Measurements from ENCODE around the gene DACT3.

Gene DACT3

DNA sequence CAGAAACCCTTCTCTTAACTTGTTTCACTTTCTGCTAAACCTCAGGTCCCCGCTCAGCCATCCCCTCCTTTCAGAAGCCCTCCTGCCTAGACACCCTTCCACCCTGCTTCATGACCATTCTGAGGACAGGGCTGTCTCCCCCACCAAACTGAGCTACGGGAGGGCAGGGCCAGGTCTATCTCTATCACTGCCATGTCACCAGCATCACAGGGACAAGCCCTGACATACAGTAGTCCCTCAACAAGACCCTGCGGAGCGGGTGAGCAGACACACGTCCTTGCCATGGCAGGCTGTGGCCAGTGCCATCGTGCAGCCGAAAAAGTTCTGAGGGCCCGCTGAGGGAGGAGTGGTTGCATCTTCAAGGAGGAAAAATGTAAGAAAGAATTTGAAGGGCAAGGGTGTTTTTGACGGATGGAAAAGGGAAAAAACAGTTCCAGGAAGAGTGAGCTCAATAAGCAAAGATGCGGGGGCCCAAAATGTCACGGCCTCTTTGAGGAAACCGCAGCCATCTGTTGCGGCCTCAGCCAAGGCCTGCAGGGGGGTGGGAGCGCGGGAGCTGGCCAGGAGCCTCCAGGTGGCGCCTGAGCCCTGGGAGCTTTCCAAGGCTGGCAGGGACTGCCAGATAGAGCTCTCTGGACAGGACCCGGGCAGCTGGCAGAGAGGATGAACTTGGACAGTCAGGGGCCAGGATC, 44.2 kb downstream of the DACT3 start:
- TF ChIP-seq PAX5 (IDR thresholded peaks at IDR 0.05; ENCODE audit: insufficient read depth, low read length, severe bottlenecking) (no peak), POU2F2 (IDR thresholded peaks at IDR 0.05; ENCODE audit: low read depth, low read length) (peak; percentile 32; the same call in 1 of the 2 replicates)
- DNase-seq (ENCODE audit: insufficient read length, low spot score), result no peak
- peak; percentile 76 for FAIRE-seq

DNA sequence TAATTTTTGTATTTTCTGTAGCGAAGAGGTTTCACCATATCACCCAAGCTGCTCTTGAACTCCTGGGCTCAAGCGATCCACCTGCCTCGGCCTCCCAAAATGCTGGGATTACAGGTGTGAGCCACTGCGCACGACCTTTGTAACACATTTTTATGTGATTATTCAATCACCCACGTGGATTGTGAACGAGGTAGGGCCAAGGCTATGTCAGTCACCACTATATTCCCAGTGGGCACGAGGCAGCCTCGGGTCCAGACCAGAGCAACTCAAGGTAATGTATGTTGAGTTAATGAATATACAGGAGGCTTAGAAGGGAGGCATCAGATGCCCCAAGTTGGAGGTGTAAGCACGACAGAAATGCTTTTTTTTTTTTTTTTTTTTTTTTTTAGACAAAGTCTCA, 45.0 kb downstream of the DACT3 start:
- TF ChIP-seq POU2F2 (IDR thresholded peaks at IDR 0.05; ENCODE audit: low read depth, low read length) (no peak), POLR2AphosphoS5 (IDR thresholded peaks at IDR 0.05; ENCODE audit: low read depth, low read length) (no peak), PAX5 (IDR thresholded peaks at IDR 0.05; ENCODE audit: insufficient read depth, low read length, severe bottlenecking) (no peak), POLR2A (IDR thresholded peaks at IDR 0.05; ENCODE audit: low read depth, low read length) (no peak), SPI1 (IDR thresholded peaks at IDR 0.05; ENCODE audit: low read depth, low read length) (no peak), TAF1 (IDR thresholded peaks at IDR 0.05; ENCODE audit: low read depth, low read length) (no peak)
- DNase-seq (ENCODE audit: insufficient read length, low spot score) (no peak), FAIRE-seq (no peak)

- TF ChIP-seq POU2F2 (IDR thresholded peaks at IDR 0.05; ENCODE audit: low read depth, low read length) (peak; percentile 42; the same call in 1 of the 2 replicates), PAX5 (IDR thresholded peaks at IDR 0.05; ENCODE audit: insufficient read depth, low read length, severe bottlenecking) (no peak)
- DNase-seq (ENCODE audit: insufficient read length, low spot score) (peak; percentile 71), FAIRE-seq (peak; percentile 77)
These were observed 46.8 kb downstream of the DACT3 start for GRCh38 chr19:46614114-46614722.

GRCh38 chr19:46613525-46613924, 47.5 kb downstream of the DACT3 start:
- no peak for TF ChIP-seq SPI1 (IDR thresholded peaks at IDR 0.05; ENCODE audit: low read depth, low read length)
- no peak for TF ChIP-seq POU2F2 (IDR thresholded peaks at IDR 0.05; ENCODE audit: low read depth, low read length)
- FAIRE-seq (no peak), DNase-seq (ENCODE audit: insufficient read length, low spot score) (no peak)

DNA sequence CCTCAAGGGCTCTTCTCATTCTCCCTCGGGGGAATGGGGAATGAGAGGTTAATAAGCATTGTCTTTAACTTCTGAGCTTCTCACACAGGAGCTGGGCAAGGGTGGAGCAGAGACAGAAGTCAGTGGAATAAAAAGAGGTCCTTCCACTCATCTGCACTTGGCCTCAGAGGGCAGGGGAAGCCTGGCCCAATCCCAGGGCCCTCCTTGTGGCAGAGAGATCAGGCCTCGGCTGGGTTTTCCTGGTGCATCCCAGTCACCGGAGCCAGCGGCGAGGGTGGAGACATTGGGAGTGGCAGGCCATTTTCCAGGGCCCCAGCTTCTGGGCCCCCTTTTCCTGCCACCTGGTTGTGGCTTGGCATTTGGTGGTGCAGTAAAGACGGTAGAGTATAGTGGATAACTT, 49.2 kb downstream of the DACT3 start:
- TF ChIP-seq POU2F2 (IDR thresholded peaks at IDR 0.05; ENCODE audit: low read depth, low read length), result no peak
- TF ChIP-seq SPI1 (IDR thresholded peaks at IDR 0.05; ENCODE audit: low read depth, low read length), result no peak
- no peak for TF ChIP-seq POLR2AphosphoS5 (IDR thresholded peaks at IDR 0.05; ENCODE audit: low read depth, low read length)
- TF ChIP-seq PAX5 (IDR thresholded peaks at IDR 0.05; ENCODE audit: insufficient read depth, low read length, severe bottlenecking), result no peak
- TF ChIP-seq TAF1 (IDR thresholded peaks at IDR 0.05; ENCODE audit: low read depth, low read length), result no peak
- no peak for TF ChIP-seq POLR2A (IDR thresholded peaks at IDR 0.05; ENCODE audit: low read depth, low read length)
- FAIRE-seq, result no peak
- DNase-seq (ENCODE audit: insufficient read length, low spot score), result peak; percentile 12

GRCh38 chr19:46610851-46611770, 49.9 kb downstream of the DACT3 start:
- no peak for TF ChIP-seq TAF1 (IDR thresholded peaks at IDR 0.05; ENCODE audit: low read depth, low read length)
- TF ChIP-seq PAX5 (IDR thresholded peaks at IDR 0.05; ENCODE audit: insufficient read depth, low read length, severe bottlenecking), result no peak
- peak; percentile 28; the same call in 1 of the 2 replicates for TF ChIP-seq POLR2A (IDR thresholded peaks at IDR 0.05; ENCODE audit: low read depth, low read length)
- TF ChIP-seq SPI1 (IDR thresholded peaks at IDR 0.05; ENCODE audit: low read depth, low read length), result no peak
- 0 out of 2 replicates have a peak, but pooled peaks have one; percentile 58 for TF ChIP-seq POU2F2 (IDR thresholded peaks at IDR 0.05; ENCODE audit: low read depth, low read length)
- TF ChIP-seq POLR2AphosphoS5 (IDR thresholded peaks at IDR 0.05; ENCODE audit: low read depth, low read length), result peak; percentile 72
- FAIRE-seq (peak; percentile 97), DNase-seq (ENCODE audit: insufficient read length, low spot score) (peak; percentile 27)

DNA sequence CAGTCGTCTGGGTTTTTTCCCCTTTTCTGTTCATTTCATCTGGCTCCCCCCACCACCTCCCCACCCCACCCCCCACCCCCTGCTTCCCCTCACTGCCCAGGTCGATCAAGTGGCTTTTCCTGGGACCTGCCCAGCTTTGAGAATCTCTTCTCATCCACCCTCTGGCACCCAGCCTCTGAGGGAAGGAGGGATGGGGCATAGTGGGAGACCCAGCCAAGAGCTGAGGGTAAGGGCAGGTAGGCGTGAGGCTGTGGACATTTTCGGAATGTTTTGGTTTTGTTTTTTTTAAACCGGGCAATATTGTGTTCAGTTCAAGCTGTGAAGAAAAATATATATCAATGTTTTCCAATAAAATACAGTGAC, 50.6 kb downstream of the DACT3 start:
- FAIRE-seq (no peak), DNase-seq (ENCODE audit: insufficient read length, low spot score) (no peak)
- TF ChIP-seq POU2F2 (IDR thresholded peaks at IDR 0.05; ENCODE audit: low read depth, low read length), result no peak
- TF ChIP-seq PAX5 (IDR thresholded peaks at IDR 0.05; ENCODE audit: insufficient read depth, low read length, severe bottlenecking), result no peak
- TF ChIP-seq SPI1 (IDR thresholded peaks at IDR 0.05; ENCODE audit: low read depth, low read length), result no peak
- no peak for TF ChIP-seq TAF1 (IDR thresholded peaks at IDR 0.05; ENCODE audit: low read depth, low read length)
- TF ChIP-seq POLR2AphosphoS5 (IDR thresholded peaks at IDR 0.05; ENCODE audit: low read depth, low read length), result no peak
- TF ChIP-seq POLR2A (IDR thresholded peaks at IDR 0.05; ENCODE audit: low read depth, low read length), result no peak

DNA sequence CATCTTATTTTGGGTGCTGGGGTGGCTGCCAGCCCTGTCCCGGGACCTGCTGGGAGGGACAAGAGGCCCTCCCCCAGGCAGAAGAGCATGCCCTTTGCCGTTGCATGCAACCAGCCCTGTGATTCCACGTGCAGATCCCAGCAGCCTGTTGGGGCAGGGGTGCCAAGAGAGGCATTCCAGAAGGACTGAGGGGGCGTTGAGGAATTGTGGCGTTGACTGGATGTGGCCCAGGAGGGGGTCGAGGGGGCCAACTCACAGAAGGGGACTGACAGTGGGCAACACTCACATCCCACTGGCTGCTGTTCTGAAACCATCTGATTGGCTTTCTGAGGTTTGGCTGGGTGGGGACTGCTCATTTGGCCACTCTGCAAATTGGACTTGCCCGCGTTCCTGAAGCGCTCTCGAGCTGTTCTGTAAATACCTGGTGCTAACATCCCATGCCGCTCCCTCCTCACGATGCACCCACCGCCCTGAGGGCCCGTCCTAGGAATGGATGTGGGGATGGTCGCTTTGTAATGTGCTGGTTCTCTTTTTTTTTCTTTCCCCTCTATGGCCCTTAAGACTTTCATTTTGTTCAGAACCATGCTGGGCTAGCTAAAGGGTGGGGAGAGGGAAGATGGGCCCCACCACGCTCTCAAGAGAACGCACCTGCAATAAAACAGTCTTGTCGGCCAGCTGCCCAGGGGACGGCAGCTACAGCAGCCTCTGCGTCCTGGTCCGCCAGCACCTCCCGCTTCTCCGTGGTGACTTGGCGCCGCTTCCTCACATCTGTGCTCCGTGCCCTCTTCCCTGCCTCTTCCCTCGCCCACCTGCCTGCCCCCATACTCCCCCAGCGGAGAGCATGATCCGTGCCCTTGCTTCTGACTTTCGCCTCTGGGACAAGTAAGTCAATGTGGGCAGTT, 51.2 kb downstream of the DACT3 start:
- no peak for TF ChIP-seq POU2F2 (IDR thresholded peaks at IDR 0.05; ENCODE audit: low read depth, low read length)
- peak; percentile 69 for TF ChIP-seq POLR2AphosphoS5 (IDR thresholded peaks at IDR 0.05; ENCODE audit: low read depth, low read length)
- peak; percentile 37 for TF ChIP-seq POLR2A (IDR thresholded peaks at IDR 0.05; ENCODE audit: low read depth, low read length)
- no peak for DNase-seq (ENCODE audit: insufficient read length, low spot score)
- FAIRE-seq, result no peak
